ENCODE data around the gene ERLIN1.

ERLIN1 gene

GRCh38 chr10:100103581-100103980, 82.2 kb downstream of the ERLIN1 start:
- H3K4me3 ChIP-seq (ENCODE audit: low read depth, low read length), result no peak overlapping the region
- DNase-seq (ENCODE audit: low read depth), result peak; percentile 6

GRCh38 chr10:100101192-100102076, 84.4 kb downstream of the ERLIN1 start:
- DNase-seq (ENCODE audit: low read depth), result no peak
- H3K4me3 ChIP-seq (ENCODE audit: low read depth, low read length), result no peak overlapping the region

- DNase-seq (ENCODE audit: low read depth), result no peak
- H3K4me3 ChIP-seq (ENCODE audit: low read depth, low read length), result no peak overlapping the region
Observed at GRCh38 chr10:100100651-100101184, 85.1 kb downstream of the ERLIN1 start.
